Ramos (cell line): ENCODE measurements around the gene PRDM7.
"Not testable (repeated sequence)": the region's sequence is repeated elsewhere in the genome, so short reads cannot be mapped to it uniquely, and the experiment has no call there.

Source experiments
- in situ Hi-C: fragments of 300-500 bp; cut with MboI; formaldehyde crosslinking; loops from one replicate; pipeline ENCODE4 v1.14.3; 2022; ENCODE audit warnings: low sequenced_read_pairs; ENCODE audit not compliant: unreplicated experiment

The PRDM7 gene

DNA sequence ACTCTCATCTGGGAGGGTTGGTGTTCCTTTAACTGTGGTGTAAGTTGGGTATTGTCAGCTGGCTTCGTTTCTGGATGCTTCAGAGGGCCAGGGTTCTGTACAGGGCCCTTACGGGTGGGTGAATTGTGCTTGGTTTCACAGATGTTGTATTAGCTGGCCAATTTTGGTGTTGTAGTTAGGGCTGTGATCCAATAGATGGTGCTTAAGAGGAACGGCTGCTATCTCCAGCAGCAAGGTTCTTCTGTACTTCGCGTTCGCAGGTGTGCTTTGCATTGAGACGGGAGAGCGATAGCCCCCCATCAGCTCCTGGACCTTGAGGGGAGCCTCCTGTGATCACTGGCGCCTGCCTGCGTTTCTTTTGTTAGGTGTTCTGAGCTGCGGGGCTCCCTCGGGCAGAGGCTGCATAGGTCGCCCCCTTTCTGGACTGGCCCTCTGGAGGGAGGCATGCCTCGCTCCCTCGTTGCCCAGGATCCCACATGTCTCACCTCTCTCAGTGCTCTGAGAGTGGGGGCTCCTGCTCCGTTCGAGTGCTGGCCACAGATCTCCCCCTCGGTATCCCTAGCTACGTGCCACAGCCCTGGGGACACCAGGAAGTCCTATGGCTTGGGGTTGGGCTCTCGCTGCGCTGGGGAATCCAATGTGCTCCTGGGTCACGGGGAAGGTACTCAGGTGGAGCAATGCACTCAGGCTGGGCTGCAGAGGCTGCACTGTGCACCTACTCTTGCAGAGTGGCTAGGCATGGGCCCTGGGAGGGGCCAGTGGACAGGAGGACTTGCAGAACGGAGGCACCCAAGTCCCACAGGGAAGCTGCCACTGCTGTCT, 837 bp upstream of the PRDM7 start:
- in situ Hi-C loops: no loop called here

DNA sequence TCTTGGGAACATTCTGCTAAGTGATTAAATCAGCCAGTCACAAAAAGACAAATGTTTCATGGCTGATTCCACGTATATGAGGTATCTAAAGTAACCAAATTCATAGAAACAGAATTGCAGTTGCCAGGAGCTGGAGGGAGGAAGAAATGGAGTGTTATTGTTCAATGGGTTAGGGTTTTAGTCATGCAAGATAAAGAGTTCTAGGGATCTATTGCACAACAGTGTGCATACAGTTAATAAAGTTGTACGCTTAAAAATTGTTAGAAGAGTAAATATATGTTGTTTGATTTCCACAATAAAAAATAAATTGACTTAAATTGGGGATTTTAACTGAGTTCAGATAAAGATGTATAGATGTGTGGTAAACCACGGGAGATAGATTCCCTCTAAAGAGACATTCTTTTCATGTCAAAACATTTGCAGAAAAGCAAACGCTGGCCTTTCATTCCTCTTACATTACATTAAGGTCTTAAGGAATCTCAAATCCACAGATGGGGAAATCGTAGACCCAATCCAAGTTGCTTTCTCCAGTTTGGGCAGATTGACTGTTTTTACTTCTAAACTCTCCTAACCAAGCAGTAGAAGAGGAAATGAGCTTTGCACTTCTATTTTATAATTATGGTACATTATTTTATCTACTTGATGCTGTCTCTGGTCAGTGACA, 4.6 kb downstream of the PRDM7 start:
- in situ Hi-C loops: no loop called here

DNA sequence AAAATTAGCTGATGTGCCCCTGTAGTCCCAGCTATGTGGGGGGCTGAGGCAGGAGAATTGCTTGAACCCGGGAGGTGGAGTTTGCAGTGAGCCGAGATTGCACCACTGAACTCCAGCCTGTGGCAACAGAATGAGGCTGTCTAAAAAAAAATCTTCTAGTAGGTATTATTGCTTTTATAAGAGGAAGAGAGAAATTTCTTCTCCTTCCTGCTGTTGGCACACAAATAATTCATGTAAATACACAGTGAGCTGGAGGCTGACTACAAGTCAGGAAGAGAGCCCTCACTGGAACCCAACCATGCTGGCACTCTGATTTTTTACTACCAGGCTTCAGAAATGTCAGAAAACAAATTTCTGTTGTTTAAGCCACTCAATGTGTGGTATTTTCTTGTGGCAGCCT, 6.7 kb downstream of the PRDM7 start:
- in situ Hi-C loops: no loop called here

DNA sequence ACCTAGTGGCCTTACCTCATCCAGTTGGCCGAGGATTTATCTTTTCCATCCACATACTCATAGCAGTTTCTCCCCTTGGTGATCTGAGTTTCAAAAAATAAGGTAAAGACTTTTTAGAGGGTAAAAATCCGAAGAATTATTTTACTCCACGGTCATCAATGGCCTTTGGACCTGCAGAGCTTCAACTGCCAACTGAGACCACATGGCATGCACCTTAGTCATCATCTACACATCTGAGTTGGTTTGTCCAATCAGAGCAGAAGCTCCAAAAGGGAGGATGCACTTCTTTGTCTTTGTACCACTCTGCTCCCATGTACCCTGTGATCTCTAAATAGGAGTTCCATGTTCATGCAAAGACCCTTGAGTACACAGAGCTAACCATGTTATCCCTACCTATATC, 15.7 kb downstream of the PRDM7 start:
- in situ Hi-C loops: no loop called here

DNA sequence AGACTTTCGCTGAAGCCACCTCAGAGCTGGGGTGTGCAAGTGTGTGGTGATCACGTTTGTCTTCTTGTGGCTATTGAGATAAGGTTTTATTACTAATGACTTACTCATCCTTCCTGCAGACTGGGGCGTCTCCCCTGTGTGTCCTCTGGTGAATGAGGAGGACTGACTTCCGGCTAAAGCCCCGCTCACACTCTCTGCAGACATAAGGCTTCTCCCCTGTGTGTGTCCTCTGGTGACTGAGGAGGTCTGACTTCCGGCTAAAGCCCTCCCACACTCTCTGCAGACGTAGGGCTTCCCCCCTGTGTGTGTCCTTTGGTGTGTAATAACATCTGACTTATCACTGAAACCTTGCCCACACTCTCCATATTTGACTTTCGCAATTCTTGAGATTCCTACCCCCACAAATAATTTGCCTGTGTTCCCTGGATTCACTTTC, 19.4 kb downstream of the PRDM7 start:
- in situ Hi-C loops: no loop called here

DNA sequence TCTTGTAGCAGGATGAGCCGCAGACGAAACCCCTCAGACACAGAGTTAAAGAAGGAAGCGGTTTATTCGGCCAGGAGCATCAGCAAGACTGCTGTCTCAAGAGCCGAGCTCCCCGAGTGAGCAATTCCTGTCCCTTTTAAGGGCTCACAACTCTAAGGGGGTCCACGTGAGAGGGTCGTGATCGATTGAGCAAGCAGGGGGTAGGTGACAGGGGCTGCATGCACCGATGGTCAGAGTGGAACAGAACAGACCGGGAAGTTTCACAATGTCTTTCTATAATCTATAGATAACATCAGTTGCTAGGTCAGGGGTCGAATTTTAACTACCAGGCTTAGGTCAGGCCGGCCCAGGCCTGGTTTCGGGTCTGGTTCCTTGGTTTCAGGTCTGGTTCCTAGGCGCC, 20.6 kb downstream of the PRDM7 start:
- in situ Hi-C loops: not testable (repeated sequence)

DNA sequence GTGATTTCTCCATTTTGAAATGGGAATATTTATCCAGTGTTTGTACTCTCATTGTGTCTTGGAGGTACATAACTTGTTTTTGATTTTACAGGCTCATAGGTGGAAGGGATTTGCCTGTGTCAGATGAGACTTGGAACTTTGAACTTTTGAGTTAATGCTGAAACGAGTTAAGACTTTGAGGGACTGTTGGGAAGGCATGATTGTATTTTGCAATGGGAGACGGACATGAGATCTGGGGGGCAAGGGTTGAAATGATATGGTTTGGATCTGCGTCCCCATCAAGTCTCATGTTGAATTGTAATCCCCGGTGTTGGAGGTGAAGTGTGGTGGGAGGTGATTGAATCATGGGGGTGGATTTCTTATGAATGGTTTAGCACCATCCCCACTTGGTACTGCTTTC, 21.8 kb downstream of the PRDM7 start:
- in situ Hi-C loops: no loop called here

- in situ Hi-C loops: no loop called here
Observed at GRCh38 chr16:90054554-90054953, 22.6 kb downstream of the PRDM7 start.

DNA sequence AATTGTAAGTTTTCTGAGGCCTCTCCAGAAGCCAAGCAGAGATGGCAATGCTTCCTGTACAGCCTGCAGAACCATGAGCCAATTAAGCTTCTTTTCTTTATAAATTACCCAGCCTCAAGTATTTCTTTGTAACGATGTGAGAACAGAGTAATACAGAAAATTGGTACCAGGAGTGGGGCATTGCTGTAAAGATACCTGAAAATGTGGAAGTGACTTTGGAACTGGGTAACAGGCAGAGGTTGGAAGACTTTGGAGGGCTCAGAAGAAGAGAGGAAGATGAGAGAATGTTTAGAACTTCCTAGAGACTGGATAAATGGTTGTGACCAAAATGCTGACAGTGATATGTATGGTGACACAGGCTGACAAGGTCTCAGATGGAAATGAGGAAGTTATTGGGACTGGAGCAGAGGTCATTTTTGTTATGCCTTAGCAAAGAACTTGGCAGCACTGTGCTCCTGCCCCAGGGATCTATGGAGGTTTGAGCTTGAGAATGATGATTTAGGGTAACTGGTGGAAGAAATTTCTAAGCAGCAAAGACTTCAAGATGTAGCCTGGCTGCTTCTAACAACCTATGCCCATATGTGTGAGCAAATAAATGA, 23.1 kb downstream of the PRDM7 start:
- in situ Hi-C loops: no loop called here

DNA sequence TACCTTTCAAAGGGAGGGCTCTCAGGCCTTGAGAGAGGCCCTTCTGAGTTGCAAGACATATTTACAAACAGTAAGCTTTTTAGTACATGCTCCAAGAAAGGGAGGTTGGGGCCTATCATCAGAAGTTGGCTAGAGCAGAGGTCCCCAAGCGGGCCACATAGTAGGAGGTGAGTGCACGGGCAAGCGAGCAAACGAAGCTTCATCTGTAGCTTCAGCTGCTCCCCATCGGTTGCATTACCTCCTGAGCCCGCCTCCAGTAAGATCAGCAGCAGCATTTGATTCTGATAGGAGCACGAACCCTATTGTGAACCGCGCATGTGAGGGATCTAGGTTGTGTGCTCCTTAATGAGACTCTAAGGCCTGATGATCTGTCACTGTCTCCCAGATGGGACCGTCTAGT, 26.2 kb downstream of the PRDM7 start:
- in situ Hi-C loops: no loop called here

- in situ Hi-C loops: no loop called here
Observed at GRCh38 chr16:90048737-90049330, 28.3 kb downstream of the PRDM7 start.

GRCh38 chr16:90048347-90048722, 28.8 kb downstream of the PRDM7 start:
- in situ Hi-C loops: no loop called here

GRCh38 chr16:90047714-90048346, 29.3 kb downstream of the PRDM7 start:
- in situ Hi-C loops: no loop called here

DNA sequence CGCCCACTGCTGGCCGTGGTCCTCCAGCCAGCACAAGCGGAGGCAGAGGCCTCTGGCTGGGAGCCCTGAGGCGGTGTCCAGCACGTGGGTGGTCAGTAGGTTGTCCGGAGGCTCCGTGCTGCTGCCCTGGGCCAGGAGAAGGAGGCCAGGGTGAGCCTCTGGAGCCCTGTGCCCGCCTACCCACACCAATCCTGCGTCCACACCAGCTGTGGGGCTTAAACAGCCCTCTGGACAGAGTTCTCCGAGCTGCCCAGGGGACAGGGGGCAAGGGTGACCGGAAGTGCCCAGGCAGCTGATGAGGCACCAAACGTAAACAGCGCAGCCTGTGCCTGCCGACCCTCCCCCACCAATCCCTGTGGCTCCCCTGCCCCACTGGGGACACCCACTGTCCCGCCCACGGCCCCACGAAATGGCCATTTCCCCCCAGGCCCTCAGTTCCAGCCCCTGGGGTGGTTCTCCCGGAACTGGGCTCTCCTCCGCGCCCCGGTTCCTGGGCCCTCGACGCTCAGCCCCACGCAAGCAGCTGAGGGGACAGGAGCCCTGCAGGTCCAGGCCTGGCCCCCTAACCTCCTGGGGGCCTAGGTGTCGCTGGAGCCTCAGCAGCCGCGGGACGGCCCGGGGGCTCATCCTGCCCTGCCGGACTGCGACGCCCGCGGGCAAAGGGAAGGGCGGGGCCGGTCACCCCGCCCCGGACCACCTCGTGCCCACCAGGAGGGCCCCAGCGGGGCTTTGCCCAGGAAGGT, 30.0 kb downstream of the PRDM7 start:
- in situ Hi-C loops: no loop called here

GRCh38 chr16:90046122-90046970, 30.8 kb downstream of the PRDM7 start:
- in situ Hi-C loops: no loop called here

GRCh38 chr16:90044111-90044551, 33.0 kb downstream of the PRDM7 start:
- in situ Hi-C loops: no loop called here

DNA sequence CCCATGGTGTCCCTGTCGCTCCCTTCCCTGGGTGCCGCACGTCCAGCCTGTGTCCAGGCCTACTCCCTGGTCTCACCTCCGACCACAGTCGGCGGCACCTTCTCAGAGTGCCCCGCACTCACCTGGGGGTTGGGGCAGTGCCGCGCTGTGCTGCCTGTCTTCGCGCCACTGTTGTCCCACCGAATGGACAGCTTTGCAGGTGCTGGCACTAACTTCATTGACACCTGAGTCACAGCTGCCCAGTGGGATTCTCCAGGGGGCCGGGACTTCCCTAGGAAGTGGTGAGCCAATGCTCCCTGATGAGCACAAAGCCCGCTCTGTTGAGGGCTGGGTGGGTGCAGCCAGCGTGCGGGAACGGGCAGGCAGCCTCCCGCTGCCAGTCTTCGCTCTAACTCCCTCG, 33.6 kb downstream of the PRDM7 start:
- in situ Hi-C loops: no loop called here

- in situ Hi-C loops: no loop called here
Observed at GRCh38 chr16:90042946-90043514, 34.1 kb downstream of the PRDM7 start.
